Stimulated activated memory B cell treated with anti-CD40 and anti-IgM and Interleukin-4, amounts not matched to agents 10 μg/mL and 1 μg/mL and 100 μg/mL, for 72 hours (primary cell): ENCODE data around the gene RBM8A.

Experiments
- ATAC-seq: fragments of 150-1000 bp; cut with Tn5 transposase; 2 replicates; pipeline ENCODE4 v1.10.0; 2021
- H3K27ac Mint-ChIP-seq: one replicate; pipeline ENCODE4 v1.8.0; 2022; ENCODE audit warnings: mild to moderate bottlenecking, mixed read lengths
- H3K27me3 Mint-ChIP-seq: one replicate; pipeline ENCODE4 v1.8.0; 2022; ENCODE audit warnings: mixed read lengths
- H3K36me3 Mint-ChIP-seq: one replicate; pipeline ENCODE4 v1.8.0; 2022; ENCODE audit warnings: mixed read lengths
- H3K4me1 Mint-ChIP-seq: one replicate; pipeline ENCODE4 v1.8.0; 2022; ENCODE audit warnings: mixed read lengths
- H3K4me3 Mint-ChIP-seq: one replicate; pipeline ENCODE4 v1.8.0; 2022; ENCODE audit warnings: mild to moderate bottlenecking, moderate library complexity, mixed read lengths
- H3K9me3 Mint-ChIP-seq: one replicate; pipeline ENCODE4 v1.8.0; 2022; ENCODE audit warnings: mixed read lengths

RBM8A gene

DNA sequence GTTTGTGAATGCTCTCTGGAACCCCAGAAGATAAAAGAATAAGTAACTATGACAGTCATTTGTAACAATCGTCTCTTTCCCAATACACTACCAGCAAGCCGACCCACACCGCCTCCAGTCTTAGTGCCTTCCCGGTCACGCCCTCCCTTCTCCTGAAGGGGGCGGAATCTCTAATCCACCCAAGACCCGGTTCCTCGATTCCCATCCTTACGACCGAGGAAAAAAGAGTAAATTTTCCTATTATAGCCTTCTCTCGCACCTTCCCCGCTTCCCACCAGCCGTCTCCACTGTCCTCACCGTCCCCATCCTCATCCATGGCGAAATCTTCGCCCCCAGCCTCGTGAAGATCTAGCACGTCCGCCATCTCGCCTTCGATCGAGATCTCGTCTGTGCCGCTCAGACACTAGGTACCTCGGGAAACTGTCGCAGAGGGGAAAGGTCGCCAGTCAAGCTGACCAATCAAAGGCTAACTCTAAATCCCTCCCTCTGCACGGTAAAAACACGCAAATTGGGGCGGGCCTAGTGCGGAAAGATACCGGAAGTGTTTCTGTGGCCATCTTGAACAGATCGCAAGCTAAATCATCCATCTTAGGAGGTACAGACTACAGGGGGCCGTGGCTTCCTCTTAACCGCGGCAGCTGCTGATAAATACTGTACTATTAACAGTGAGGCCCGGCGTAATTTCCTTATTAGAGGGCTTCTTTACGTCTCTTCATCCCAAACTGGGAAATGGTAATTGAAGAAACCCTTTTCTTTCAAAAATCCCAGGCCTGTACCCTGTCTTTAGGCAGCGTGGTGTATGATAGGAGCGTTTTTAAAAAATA is at the start of gene RBM8A:
Gene RBM8A, minus strand, starts transcription at position 422 of the 824 bp plus-strand sequence. Its CDS starts 58 bp downstream, at position 364.
- peak; percentile 100 for ATAC-seq
- H3K27ac Mint-ChIP-seq = no peak within 1 kb of the TSS
- no peaks in the 10 kb centered on the region for H3K9me3 Mint-ChIP-seq
- peaks cover 5% of the 10 kb centered on the region for H3K36me3 Mint-ChIP-seq
- H3K4me3 Mint-ChIP-seq = no peak within 1 kb of the TSS
- H3K27me3 Mint-ChIP-seq = no peaks in the 10 kb centered on the region
- H3K4me1 Mint-ChIP-seq = peaks cover 25% of the 10 kb centered on the region

- Mint-ChIP-seq H3K9me3 (no peaks in the 10 kb centered on the region), H3K36me3 (peaks cover 18% of the 10 kb centered on the region), H3K27me3 (no peaks in the 10 kb centered on the region), H3K27ac (no peak overlapping the region), H3K4me3 (no peak overlapping the region), H3K4me1 (no peaks in the 10 kb centered on the region)
- ATAC-seq = no peak
These were observed 49.7 kb upstream of the RBM8A start for GRCh38 chr1:145977016-145977415.

- H3K4me3 Mint-ChIP-seq = no peak overlapping the region
These were observed 47.9 kb upstream of the RBM8A start for GRCh38 chr1:145975216-145975615.

DNA sequence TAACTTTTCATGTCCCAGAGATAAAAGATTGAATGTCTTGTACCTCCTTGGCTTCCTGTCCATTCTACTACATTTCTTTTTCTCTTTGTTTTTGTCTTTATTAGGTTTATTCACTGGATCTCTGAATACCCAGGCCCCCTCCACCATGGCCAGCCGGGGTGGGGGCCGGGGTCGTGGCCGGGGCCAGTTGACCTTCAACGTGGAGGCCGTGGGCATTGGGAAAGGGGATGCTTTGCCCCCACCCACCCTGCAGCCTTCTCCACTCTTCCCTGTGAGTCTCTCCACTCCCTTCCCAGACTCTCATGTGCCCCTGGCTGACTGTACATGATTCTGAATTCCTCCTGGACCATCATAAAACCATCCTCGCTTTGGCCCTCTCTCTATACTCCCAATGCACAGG is 47.4 kb upstream of the RBM8A start:
- no peak for ATAC-seq
- H3K4me1 Mint-ChIP-seq = peaks cover 5% of the 10 kb centered on the region
- no peak overlapping the region for H3K4me3 Mint-ChIP-seq
- H3K9me3 Mint-ChIP-seq = no peaks in the 10 kb centered on the region
- H3K36me3 Mint-ChIP-seq = peaks cover 18% of the 10 kb centered on the region
- peak overlapping the region; percentile 40 for H3K27ac Mint-ChIP-seq
- H3K27me3 Mint-ChIP-seq = no peaks in the 10 kb centered on the region

More at GRCh38 chr1:145975216-145975615, 47.9 kb upstream of the RBM8A start:
- peaks cover 18% of the 10 kb centered on the region for H3K36me3 Mint-ChIP-seq
- ATAC-seq = no peak
- H3K27ac Mint-ChIP-seq = peak overlapping the region; percentile 40
- no peaks in the 10 kb centered on the region for H3K27me3 Mint-ChIP-seq
- no peaks in the 10 kb centered on the region for H3K9me3 Mint-ChIP-seq
- peaks cover 5% of the 10 kb centered on the region for H3K4me1 Mint-ChIP-seq

DNA sequence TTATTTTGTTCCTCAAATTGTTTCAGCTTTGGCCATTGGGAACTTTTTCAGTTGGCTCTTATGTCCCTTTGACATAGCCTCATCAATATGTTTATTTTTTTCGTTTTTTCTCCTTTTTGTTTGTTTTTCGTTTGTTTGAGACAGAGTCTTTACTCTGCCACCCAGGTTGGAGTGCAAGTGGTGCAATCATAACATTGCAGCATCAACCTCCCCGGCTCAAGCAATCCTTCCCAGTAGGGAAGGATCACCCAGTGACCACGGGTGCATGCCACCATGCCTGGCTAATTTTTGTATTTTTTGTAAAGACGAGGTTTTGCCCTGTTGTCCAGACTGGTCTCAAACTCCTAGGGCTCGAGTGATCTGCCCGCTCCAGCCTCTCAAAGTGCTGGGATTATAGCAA is 45.3 kb upstream of the RBM8A start:
- Mint-ChIP-seq H3K36me3 (peaks cover 19% of the 10 kb centered on the region), H3K27ac (peak overlapping the region; percentile 50), H3K4me1 (peaks cover 11% of the 10 kb centered on the region), H3K4me3 (no peak overlapping the region), H3K9me3 (no peaks in the 10 kb centered on the region), H3K27me3 (no peaks in the 10 kb centered on the region)
- no peak for ATAC-seq

- H3K27me3 Mint-ChIP-seq = no peaks in the 10 kb centered on the region
- no peak for ATAC-seq
- H3K9me3 Mint-ChIP-seq = no peaks in the 10 kb centered on the region
- H3K36me3 Mint-ChIP-seq = peaks cover 12% of the 10 kb centered on the region
- peaks cover 42% of the 10 kb centered on the region for H3K4me1 Mint-ChIP-seq
- H3K4me3 Mint-ChIP-seq = no peak overlapping the region
- no peak overlapping the region for H3K27ac Mint-ChIP-seq
These were observed 40.0 kb upstream of the RBM8A start for GRCh38 chr1:145967288-145967687.

DNA sequence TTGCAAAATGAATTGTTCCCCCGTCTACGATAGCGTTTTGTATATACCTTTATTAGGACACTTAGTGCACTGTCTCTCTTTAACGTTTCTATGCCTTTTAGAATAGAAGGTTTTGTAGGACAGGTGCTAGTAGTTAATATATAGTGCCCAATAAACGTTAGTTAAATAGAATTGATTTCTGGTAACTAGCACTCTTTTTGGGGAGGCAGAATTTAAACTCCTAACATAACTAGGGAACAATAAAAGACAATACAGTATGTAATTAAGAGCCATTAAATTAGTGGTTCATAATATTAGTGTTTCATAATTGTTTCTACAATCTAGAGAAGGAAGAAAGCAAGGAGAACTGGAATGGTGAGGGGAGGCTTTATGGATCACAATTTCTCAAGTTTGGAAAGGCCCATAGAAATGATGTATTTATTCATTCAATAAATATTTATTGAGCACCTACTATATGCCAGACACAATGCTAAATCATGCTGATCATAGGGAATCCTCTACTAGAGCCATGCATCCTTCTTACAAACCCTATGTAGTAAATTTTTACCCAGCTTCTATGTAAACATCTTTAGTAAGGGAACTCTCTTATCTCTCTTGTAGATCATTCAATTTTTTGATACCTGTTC is 37.9 kb upstream of the RBM8A start:
- H3K4me3 Mint-ChIP-seq = peak overlapping the region; percentile 85
- H3K27me3 Mint-ChIP-seq = no peaks in the 10 kb centered on the region
- peaks cover 12% of the 10 kb centered on the region for H3K36me3 Mint-ChIP-seq
- H3K9me3 Mint-ChIP-seq = no peaks in the 10 kb centered on the region
- H3K4me1 Mint-ChIP-seq = peaks cover 55% of the 10 kb centered on the region
- ATAC-seq = no peak
- H3K27ac Mint-ChIP-seq = peak overlapping the region; percentile 86

GRCh38 chr1:145964328-145965118 is 37.2 kb upstream of the RBM8A start, which contains the start of the genes ANKRD34A and POLR3GL:
Gene ANKRD34A, minus strand, starts transcription at chr1:145964575. Its CDS starts 2,816 bp downstream, at chr1:145961759.
Gene POLR3GL, plus strand, starts transcription at chr1:145964690. Its CDS starts 10,176 bp downstream, at chr1:145974866.
- Mint-ChIP-seq H3K4me3 (peak within 1 kb of the TSS; percentile 85), H3K4me1 (peaks cover 59% of the 10 kb centered on the region), H3K27ac (peak within 1 kb of the TSS; percentile 86), H3K9me3 (no peaks in the 10 kb centered on the region), H3K27me3 (no peaks in the 10 kb centered on the region), H3K36me3 (peaks cover 12% of the 10 kb centered on the region)
- ATAC-seq = peak; percentile 96

DNA sequence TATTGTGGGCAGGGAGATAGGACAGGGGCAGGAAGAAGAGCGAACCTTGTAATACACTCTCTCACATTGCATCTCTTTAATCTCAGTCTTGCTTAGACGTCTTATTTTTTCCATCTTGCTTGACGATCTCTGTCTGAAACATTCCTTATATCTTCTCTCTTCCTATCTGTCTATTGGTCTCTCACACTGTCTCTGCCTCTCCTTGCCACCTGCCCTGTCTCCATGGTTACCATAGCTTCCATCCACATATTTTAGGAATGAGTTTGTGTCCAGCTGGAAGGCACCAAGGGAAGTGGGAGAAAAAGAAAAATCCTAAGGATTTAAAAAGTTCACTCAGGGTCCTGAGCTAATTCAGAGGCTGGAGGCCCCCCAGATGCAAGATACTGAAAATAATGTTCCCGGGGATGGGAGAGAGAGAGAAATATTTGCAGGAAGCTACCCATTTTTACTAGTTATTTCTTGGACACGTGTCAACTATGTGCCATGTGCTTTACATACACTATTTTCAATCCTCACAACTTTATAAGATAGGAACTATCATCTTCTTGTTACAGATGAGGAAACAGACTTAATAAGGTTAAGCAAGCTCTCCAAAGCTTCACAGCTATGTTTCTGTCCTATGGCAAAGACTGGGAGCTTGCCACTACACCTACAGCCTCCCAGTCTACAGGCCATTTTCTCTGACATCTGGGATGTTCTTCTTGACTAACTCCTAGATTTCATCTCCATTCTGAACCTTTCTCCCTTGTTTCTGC is 36.2 kb upstream of the RBM8A start:
- Mint-ChIP-seq H3K4me3 (peak overlapping the region; percentile 85), H3K4me1 (peaks cover 70% of the 10 kb centered on the region), H3K27me3 (no peaks in the 10 kb centered on the region), H3K27ac (peak overlapping the region; percentile 86), H3K36me3 (peaks cover 12% of the 10 kb centered on the region), H3K9me3 (no peaks in the 10 kb centered on the region)
- no peak for ATAC-seq

- no peak for ATAC-seq
- Mint-ChIP-seq H3K9me3 (no peaks in the 10 kb centered on the region), H3K36me3 (peaks cover 4% of the 10 kb centered on the region), H3K4me1 (peaks cover 69% of the 10 kb centered on the region), H3K27me3 (no peaks in the 10 kb centered on the region), H3K27ac (peak overlapping the region; percentile 86), H3K4me3 (peak overlapping the region; percentile 85)
These were observed 35.1 kb upstream of the RBM8A start for GRCh38 chr1:145962157-145963102.

DNA sequence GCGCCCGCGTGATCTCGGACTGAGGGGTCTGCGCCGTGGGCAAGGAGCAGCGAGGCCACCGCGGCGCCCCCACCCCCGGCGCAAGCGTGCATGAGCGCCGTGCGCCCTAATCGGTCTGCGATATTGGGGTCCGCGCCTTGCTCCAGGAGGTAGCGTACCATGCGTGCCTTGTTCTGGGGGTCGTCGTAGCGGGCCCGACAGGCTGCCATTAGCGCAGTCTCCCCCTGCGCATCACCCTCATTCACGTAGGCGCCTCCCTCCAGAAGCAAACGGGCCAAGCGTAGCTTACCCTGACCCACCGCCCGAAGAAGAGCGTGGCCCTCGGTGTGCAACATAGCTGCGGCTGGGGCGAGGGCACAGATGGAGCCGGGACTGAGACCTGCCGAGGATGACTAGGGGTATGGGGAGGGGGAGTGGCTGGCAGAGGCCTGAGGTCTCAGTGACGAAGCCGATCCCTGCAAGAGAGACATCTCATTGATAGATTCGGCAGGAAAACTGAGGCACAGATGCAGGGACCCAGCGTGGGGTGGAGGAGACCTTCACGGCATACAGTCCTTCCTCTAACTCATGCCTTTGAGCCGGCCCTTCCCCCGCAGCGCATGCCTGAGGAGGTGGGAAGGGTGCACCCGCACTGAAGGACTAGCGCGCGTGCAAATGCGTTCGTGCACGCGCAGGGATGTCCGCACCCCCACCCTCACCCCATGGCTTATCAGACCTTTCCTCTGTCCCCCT is 34.3 kb upstream of the RBM8A start:
- Mint-ChIP-seq H3K4me1 (peaks cover 78% of the 10 kb centered on the region), H3K27ac (peak overlapping the region; percentile 86), H3K36me3 (no peaks in the 10 kb centered on the region), H3K4me3 (peak overlapping the region; percentile 85), H3K27me3 (no peaks in the 10 kb centered on the region), H3K9me3 (no peaks in the 10 kb centered on the region)
- ATAC-seq = no peak

DNA sequence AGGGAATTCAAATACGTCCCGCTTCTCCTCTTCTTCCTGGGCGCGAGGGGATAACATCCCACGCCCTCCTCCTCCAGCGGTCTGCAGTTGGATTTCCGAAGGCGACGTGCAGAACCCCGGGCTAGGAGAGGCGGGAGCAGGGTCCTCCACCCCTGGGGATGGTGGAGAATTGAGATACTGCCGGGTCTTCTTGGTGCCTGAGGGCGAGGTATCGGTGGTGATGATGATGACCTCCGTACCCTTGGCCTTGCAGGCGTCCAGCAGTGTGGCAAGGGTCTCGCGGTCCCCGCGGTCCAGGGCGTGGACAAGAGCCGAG is 33.8 kb upstream of the RBM8A start:
- no peaks in the 10 kb centered on the region for H3K27me3 Mint-ChIP-seq
- peak overlapping the region; percentile 85 for H3K4me3 Mint-ChIP-seq
- H3K4me1 Mint-ChIP-seq = peaks cover 79% of the 10 kb centered on the region
- no peaks in the 10 kb centered on the region for H3K36me3 Mint-ChIP-seq
- H3K9me3 Mint-ChIP-seq = no peaks in the 10 kb centered on the region
- no peak for ATAC-seq
- peak overlapping the region; percentile 86 for H3K27ac Mint-ChIP-seq

DNA sequence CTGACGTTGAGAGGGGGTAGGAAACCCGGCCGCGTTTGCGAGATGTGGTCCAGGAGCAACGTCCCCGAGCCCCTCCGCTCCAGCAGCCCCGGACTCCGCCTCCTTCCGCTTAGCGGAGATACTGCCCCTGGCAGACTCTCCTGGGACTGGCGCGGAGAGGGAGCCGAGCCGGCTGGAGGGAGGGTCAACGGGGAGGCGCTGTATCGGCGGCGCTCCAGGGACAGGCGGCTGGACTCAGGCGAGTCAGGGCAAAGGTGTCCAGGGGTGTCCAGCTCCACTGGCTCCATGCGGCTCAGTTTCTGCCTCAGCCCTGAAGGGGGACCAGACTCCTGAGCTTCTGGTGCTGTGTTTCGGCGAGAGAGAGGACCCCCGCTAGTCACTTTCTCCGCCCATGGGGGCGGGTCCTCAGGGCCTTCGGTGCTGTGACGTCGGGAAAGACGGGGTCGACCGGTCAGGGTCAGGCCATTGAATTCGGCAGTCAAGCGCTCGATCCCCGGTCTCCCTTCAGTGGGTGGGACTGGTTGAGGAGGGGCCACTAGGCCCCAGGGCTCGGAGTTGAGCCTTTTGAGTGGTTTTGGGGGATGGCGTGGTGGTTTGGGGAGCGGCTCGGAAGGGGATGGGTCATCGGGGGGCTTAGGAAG is 33.3 kb upstream of the RBM8A start:
- Mint-ChIP-seq H3K27me3 (no peaks in the 10 kb centered on the region), H3K27ac (peak overlapping the region; percentile 86), H3K4me3 (peak overlapping the region; percentile 85), H3K9me3 (no peaks in the 10 kb centered on the region), H3K36me3 (no peaks in the 10 kb centered on the region), H3K4me1 (peaks cover 81% of the 10 kb centered on the region)
- no peak for ATAC-seq
